HCT116 (cell line): ENCODE data around the gene MAP3K9. TPM values are rescaled to one million over a fixed set of nuclear protein-coding genes. Genes with fewer than 3 reads are reported as not detected.

Experiments
- ATAC-seq: fragments of 200-7000 bp; cut with Tn5 transposase; 2 replicates; pipeline ENCODE4 v1.9.1; 2020; ENCODE audit warnings: mild to moderate bottlenecking, moderate library complexity
- BruUV-seq: library from RNA; stranded (reverse); fragments of 400-500 nt; replicated peaks from 2 replicates; lab custom pipeline; 2021; lab: Mats Ljungman, UMichigan
- CTCF ChIA-PET: fragments of 300-600 bp; sonication (Branson Sonifier 250); formaldehyde crosslinking; loops from one replicate; lab custom pipeline; 2021; ENCODE audit warnings: antibody characterized with exemption; lab: Charles Lee
- POLR2A ChIA-PET: fragments of 300-600, 350-600 bp; sonication (Branson Sonifier 250); formaldehyde crosslinking; loops from one replicate; lab custom pipeline; 2021; ENCODE audit warnings: antibody characterized with exemption; lab: Charles Lee
- RAD21 ChIA-PET, 2 experiments: fragments of 300-600 bp; sonication (Branson Sonifier 250); formaldehyde crosslinking; loops; one replicate each; lab custom pipeline; 2023; ENCODE audit warnings: low total read pairs in 2 of 2; ENCODE audit not compliant: uncharacterized antibody in 2 of 2, unreplicated experiment in 2 of 2, low non-redundant PET in 1 of 2; lab: Charles Lee
- DNase-seq: peaks from one replicate; pipeline ENCODE4 v3.0.0-alpha.2; 2010; ENCODE audit warnings: low read depth, low spot score
- H2AFZ ChIP-seq: fragments of 200-600 bp; shearing (Covaris generic), sonication (generic); 2 replicates; pipeline ENCODE4 v1.6.1; 2017; ENCODE audit warnings: low read depth, mixed run types, mixed read lengths, antibody characterized with exemption, low read length; ENCODE audit not compliant: poor library complexity, severe bottlenecking
- H3K27ac ChIP-seq: 2 replicates; pipeline ENCODE4 v1.5.1; 2012; ENCODE audit warnings: low read depth, low read length
- H3K27me3 ChIP-seq: fragments of 200-600 bp; sonication (generic); 2 replicates; pipeline ENCODE4 v1.6.1; 2016; ENCODE audit warnings: mixed run types, low read length, mixed read lengths; ENCODE audit not compliant: insufficient read depth
- H3K36me3 ChIP-seq, 2 experiments: fragments of 200-500 bp in 1 of 2; fragments of 200-600 bp in 1 of 2; sonication (Bioruptor generic) in 1 of 2; sonication (generic) in 1 of 2; 2 replicates each; pipeline versions ENCODE4 v1.5.1 to v1.6.1; 2014 to 2016; ENCODE audit warnings: low read length in 2 of 2, inconsistent platforms in 1 of 2, mixed read lengths in 1 of 2, mixed run types in 1 of 2; ENCODE audit not compliant: insufficient read depth in 2 of 2, control insufficient read depth in 1 of 2
- H3K4me1 ChIP-seq, 2 experiments: fragments of 200-600 bp in 1 of 2; sonication (generic) in 1 of 2; 2 replicates each; pipeline versions ENCODE4 v1.5.1 to v1.6.1; 2012 to 2017; ENCODE audit warnings: low read length in 2 of 2, inconsistent platforms in 1 of 2, mild to moderate bottlenecking in 1 of 2, mixed read lengths in 1 of 2, mixed run types in 1 of 2, moderate library complexity in 1 of 2; ENCODE audit not compliant: insufficient read depth in 2 of 2, control insufficient read depth in 1 of 2
- H3K4me2 ChIP-seq: fragments of 200-600 bp; sonication (generic); 2 replicates; pipeline ENCODE4 v1.6.1; 2017; ENCODE audit warnings: mixed run types, low read length, mixed read lengths
- H3K4me3 ChIP-seq, 2 experiments: fragments of 200-600 bp in 1 of 2; sonication (generic) in 1 of 2; replicated peaks in 1 of 2; 2 replicates each; pipeline ENCODE4 v1.5.1; 2011 to 2016; ENCODE audit warnings: low read length in 2 of 2, control low read depth in 1 of 2, low read depth in 1 of 2, mild to moderate bottlenecking in 1 of 2, mixed read lengths in 1 of 2, mixed run types in 1 of 2
- H3K79me2 ChIP-seq: fragments of 200-600 bp; sonication (generic); 2 replicates; pipeline ENCODE4 v1.6.1; 2017; ENCODE audit warnings: mild to moderate bottlenecking, mixed run types, low read length, moderate library complexity, mixed read lengths; ENCODE audit not compliant: insufficient read depth
- H3K9ac ChIP-seq: fragments of 200-600 bp; sonication (generic); 2 replicates; pipeline ENCODE4 v1.6.1; 2016; ENCODE audit warnings: low read length, mixed read lengths
- H3K9me2 ChIP-seq: fragments of 200-600 bp; sonication (generic), shearing (Covaris generic); 2 replicates; pipeline ENCODE4 v1.6.1; 2017; ENCODE audit warnings: mixed run types, mild to moderate bottlenecking, moderate library complexity; ENCODE audit not compliant: insufficient read depth
- H3K9me3 ChIP-seq, 2 experiments: fragments of 200-500 bp in 1 of 2; fragments of 200-600 bp in 1 of 2; sonication (Bioruptor generic) in 1 of 2; sonication (generic) in 1 of 2; 2 replicates each; pipeline ENCODE4 v1.6.1; 2014 to 2017; ENCODE audit warnings: low read length in 2 of 2, mixed read lengths in 2 of 2, inconsistent platforms in 1 of 2, low read depth in 1 of 2, mild to moderate bottlenecking in 1 of 2, mixed run types in 1 of 2, moderate library complexity in 1 of 2; ENCODE audit not compliant: control insufficient read depth in 1 of 2, insufficient read depth in 1 of 2
- H4K20me1 ChIP-seq: fragments of 200-600 bp; sonication (generic), shearing (Covaris generic); 2 replicates; pipeline ENCODE4 v1.6.1; 2017; ENCODE audit warnings: mixed run types, mild to moderate bottlenecking, moderate library complexity; ENCODE audit not compliant: insufficient read depth
- CBX3 ChIP-seq: IDR thresholded peaks from 2 replicates; pipeline ENCODE4 v1.6.1; 2012; ENCODE audit warnings: low read depth
- CEBPB ChIP-seq: IDR thresholded peaks from 2 replicates; pipeline ENCODE4 v1.6.1; 2012; ENCODE audit warnings: low read depth
- EGR1 ChIP-seq: IDR thresholded peaks from 2 replicates; pipeline ENCODE4 v1.6.1; 2012; ENCODE audit warnings: low read depth
- ELF1 ChIP-seq: IDR thresholded peaks from 2 replicates; pipeline ENCODE4 v1.6.1; 2012; ENCODE audit warnings: low read depth, borderline replicate concordance
- EZH2phosphoT487 ChIP-seq: fragments of 200-600 bp; IDR thresholded peaks from 2 replicates; pipeline ENCODE4 v1.6.1; 2018; ENCODE audit warnings: antibody characterized with exemption, borderline replicate concordance
- FOSL1 ChIP-seq: IDR thresholded peaks from 2 replicates; pipeline ENCODE4 v1.6.1; 2012; ENCODE audit warnings: low read depth
- JUND ChIP-seq: IDR thresholded peaks from 2 replicates; pipeline ENCODE4 v1.6.1; 2012
- POLR2A ChIP-seq: IDR thresholded peaks from 2 replicates; pipeline ENCODE4 v1.7.0; 2011; ENCODE audit warnings: borderline replicate concordance; ENCODE audit not compliant: insufficient read depth, insufficient read length; ENCODE audit errors: extremely low read depth
- POLR2AphosphoS5 ChIP-seq: IDR thresholded peaks from 2 replicates; pipeline ENCODE4 v1.6.1; 2011; ENCODE audit warnings: mild to moderate bottlenecking, low read depth, low read length, moderate library complexity
- SIN3A ChIP-seq: IDR thresholded peaks from 2 replicates; pipeline ENCODE4 v1.6.1; 2012; ENCODE audit warnings: low read depth
- SP1 ChIP-seq: IDR thresholded peaks from 2 replicates; pipeline ENCODE4 v1.6.1; 2012; ENCODE audit warnings: low read depth
- TCF7L2 ChIP-seq: IDR thresholded peaks from 2 replicates; pipeline ENCODE4 v1.7.0; 2011; ENCODE audit warnings: borderline replicate concordance, inconsistent platforms; ENCODE audit not compliant: insufficient read depth, insufficient read length; ENCODE audit errors: extremely low read depth
- ZFX ChIP-seq: fragments of 450-650 bp; IDR thresholded peaks from 2 replicates; pipeline ENCODE4 v1.6.1; 2017
- ZNF274 ChIP-seq: fragments of 200-500 bp; sonication (Bioruptor generic); IDR thresholded peaks from 2 replicates; pipeline ENCODE4 v1.6.1; 2014; ENCODE audit warnings: mild to moderate bottlenecking, low read depth, low read length, inconsistent platforms
- intact Hi-C: fragments of 100-400 bp; cut with micrococcal nuclease; formaldehyde crosslinking; loops from 2 replicates; pipeline ENCODE4 v1.10.0; 2022
- total RNA-seq: library from RNA; stranded (reverse); gene quantifications from one replicate; pipeline ENCODE4 v1.2.1, GENCODE V29; 2021; ENCODE audit not compliant: unreplicated experiment
- TF ChIP-seq, protein P1 (sequence below), 3 experiments: fragments of 200-600 bp in 1 of 3; sonication (generic) in 1 of 3; IDR thresholded peaks in 2 of 3; conservative IDR thresholded peaks in 1 of 3; 2 replicates each; pipeline ENCODE4 v1.5.1; 2012 to 2017; ENCODE audit warnings: low read depth in 2 of 3, low read length in 2 of 3, antibody characterized with exemption in 1 of 3, borderline replicate concordance in 1 of 3, control low read depth in 1 of 3, mild to moderate bottlenecking in 1 of 3, mixed read lengths in 1 of 3, mixed run types in 1 of 3, moderate library complexity in 1 of 3; ENCODE audit not compliant: insufficient read depth in 1 of 3
- TF ChIP-seq, protein P2 (sequence below): IDR thresholded peaks from 2 replicates; pipeline ENCODE4 v1.6.1; 2011; ENCODE audit warnings: mild to moderate bottlenecking, low read length, moderate library complexity; ENCODE audit not compliant: insufficient replicate concordance; ENCODE audit errors: extremely low read depth
- TF ChIP-seq, protein P3 (sequence below): IDR thresholded peaks from 2 replicates; pipeline ENCODE4 v1.6.1; 2012

The MAP3K9 gene
- total RNA-seq, 1 experiment from 2014 or later, result 11.7 TPM

- intact Hi-C loops, result no loop called here
- Histone ChIP-seq H3K79me2 (no peaks in the 10 kb centered on the region), H3K27me3 (no peaks in the 10 kb centered on the region), H3K9ac (no peak overlapping the region), H3K9me3 (no peaks in the 10 kb centered on the region), H3K4me3 (no peak overlapping the region), H3K4me2 (no peak overlapping the region), H2AFZ (no peak overlapping the region), H4K20me1 (no peaks in the 10 kb centered on the region), H3K9me2 (no peaks in the 10 kb centered on the region), H3K27ac (no peak overlapping the region), H3K4me1 (no peaks in the 10 kb centered on the region), H3K36me3 (no peaks in the 10 kb centered on the region)
- no TSS peak for BruUV-seq
- ChIA-PET POLR2A (no interaction called here), RAD21 (no interaction called here), CTCF (no interaction called here)
- TF ChIP-seq FOSL1 (no peak), CBX3 (no peak), ZFX (no peak), SIN3A (no peak), ZNF274 (no peak), CEBPB (no peak), EGR1 (no peak), TCF7L2 (no peak), SP1 (no peak), EZH2phosphoT487 (no peak), JUND (no peak), POLR2AphosphoS5 (no peak), ELF1 (no peak), POLR2A (no peak)
- TF ChIP-seq, protein P1, sequence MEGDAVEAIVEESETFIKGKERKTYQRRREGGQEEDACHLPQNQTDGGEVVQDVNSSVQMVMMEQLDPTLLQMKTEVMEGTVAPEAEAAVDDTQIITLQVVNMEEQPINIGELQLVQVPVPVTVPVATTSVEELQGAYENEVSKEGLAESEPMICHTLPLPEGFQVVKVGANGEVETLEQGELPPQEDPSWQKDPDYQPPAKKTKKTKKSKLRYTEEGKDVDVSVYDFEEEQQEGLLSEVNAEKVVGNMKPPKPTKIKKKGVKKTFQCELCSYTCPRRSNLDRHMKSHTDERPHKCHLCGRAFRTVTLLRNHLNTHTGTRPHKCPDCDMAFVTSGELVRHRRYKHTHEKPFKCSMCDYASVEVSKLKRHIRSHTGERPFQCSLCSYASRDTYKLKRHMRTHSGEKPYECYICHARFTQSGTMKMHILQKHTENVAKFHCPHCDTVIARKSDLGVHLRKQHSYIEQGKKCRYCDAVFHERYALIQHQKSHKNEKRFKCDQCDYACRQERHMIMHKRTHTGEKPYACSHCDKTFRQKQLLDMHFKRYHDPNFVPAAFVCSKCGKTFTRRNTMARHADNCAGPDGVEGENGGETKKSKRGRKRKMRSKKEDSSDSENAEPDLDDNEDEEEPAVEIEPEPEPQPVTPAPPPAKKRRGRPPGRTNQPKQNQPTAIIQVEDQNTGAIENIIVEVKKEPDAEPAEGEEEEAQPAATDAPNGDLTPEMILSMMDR (IDR thresholded peaks at IDR 0.05 in 2 of 3, conservative IDR thresholded peaks at IDR 0.05 in 1 of 3; ENCODE audit: borderline replicate concordance in 1 of 3, insufficient read depth in 1 of 3, low read depth in 2 of 3, low read length in 2 of 3), result no peak
- TF ChIP-seq, protein P2, sequence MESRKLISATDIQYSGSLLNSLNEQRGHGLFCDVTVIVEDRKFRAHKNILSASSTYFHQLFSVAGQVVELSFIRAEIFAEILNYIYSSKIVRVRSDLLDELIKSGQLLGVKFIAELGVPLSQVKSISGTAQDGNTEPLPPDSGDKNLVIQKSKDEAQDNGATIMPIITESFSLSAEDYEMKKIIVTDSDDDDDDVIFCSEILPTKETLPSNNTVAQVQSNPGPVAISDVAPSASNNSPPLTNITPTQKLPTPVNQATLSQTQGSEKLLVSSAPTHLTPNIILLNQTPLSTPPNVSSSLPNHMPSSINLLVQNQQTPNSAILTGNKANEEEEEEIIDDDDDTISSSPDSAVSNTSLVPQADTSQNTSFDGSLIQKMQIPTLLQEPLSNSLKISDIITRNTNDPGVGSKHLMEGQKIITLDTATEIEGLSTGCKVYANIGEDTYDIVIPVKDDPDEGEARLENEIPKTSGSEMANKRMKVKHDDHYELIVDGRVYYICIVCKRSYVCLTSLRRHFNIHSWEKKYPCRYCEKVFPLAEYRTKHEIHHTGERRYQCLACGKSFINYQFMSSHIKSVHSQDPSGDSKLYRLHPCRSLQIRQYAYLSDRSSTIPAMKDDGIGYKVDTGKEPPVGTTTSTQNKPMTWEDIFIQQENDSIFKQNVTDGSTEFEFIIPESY, result no peak
- TF ChIP-seq, protein P3, sequence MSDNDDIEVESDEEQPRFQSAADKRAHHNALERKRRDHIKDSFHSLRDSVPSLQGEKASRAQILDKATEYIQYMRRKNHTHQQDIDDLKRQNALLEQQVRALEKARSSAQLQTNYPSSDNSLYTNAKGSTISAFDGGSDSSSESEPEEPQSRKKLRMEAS, result no peak
- ATAC-seq, result no peak
- DNase-seq, result no peak
Observed at GRCh38 chr14:70845601-70846000, 36.3 kb upstream of the MAP3K9 start.
